ENCODE data around the gene NAGS.
"Not testable (repeated sequence)": the region's sequence is repeated elsewhere in the genome, so short reads cannot be mapped to it uniquely, and the experiment has no call there.

Gene NAGS

GRCh38 chr17:44044071-44044470 lies 39.6 kb downstream of the NAGS start:
- DNase-seq (ENCODE audit: extremely low read depth, low read depth): no peak
- TF ChIP-seq CTCF (IDR thresholded peaks at IDR 0.05; ENCODE audit: low read depth, low read length, missing control alignments): no peak

GRCh38 chr17:44045486-44045885 lies 41.1 kb downstream of the NAGS start:
- H3K4me3 ChIP-seq (replicated peaks; ENCODE audit: low read depth, low read length): no peak overlapping the region
- DNase-seq (ENCODE audit: extremely low read depth, low read depth): no peak
- no peak for TF ChIP-seq CTCF (IDR thresholded peaks at IDR 0.05; ENCODE audit: low read depth, low read length, missing control alignments)

More at GRCh38 chr17:44044071-44044470, 39.6 kb downstream of the NAGS start:
- H3K4me3 ChIP-seq (replicated peaks; ENCODE audit: low read depth, low read length): no peak overlapping the region

GRCh38 chr17:44046893-44047292 lies 42.5 kb downstream of the NAGS start:
- not testable (repeated sequence) for H3K4me3 ChIP-seq (replicated peaks; ENCODE audit: low read depth, low read length); DNase-seq (ENCODE audit: extremely low read depth, low read depth)

GRCh38 chr17:44049294-44050060 lies 45.1 kb downstream of the NAGS start:
- no peak for DNase-seq (ENCODE audit: extremely low read depth, low read depth)
- no peak for TF ChIP-seq CTCF (IDR thresholded peaks at IDR 0.05; ENCODE audit: low read depth, low read length, missing control alignments)
- no peak overlapping the region for H3K4me3 ChIP-seq (replicated peaks; ENCODE audit: low read depth, low read length)

- H3K4me3 ChIP-seq (replicated peaks; ENCODE audit: low read depth, low read length): no peak overlapping the region
- no peak for DNase-seq (ENCODE audit: extremely low read depth, low read depth)
- TF ChIP-seq CTCF (IDR thresholded peaks at IDR 0.05; ENCODE audit: low read depth, low read length, missing control alignments): no peak
Measured at GRCh38 chr17:44053125-44053872, 48.9 kb downstream of the NAGS start.
